ENCODE results near the gene INO80E. TPM values are rescaled to one million over a fixed set of nuclear protein-coding genes. Genes with fewer than 3 reads are reported as not detected.
A peak's percentile ranks its signal among the peaks of the same experiment; 100 is the strongest.
"Not testable (repeated sequence)": the region's sequence is repeated elsewhere in the genome, so short reads cannot be mapped to it uniquely, and the experiment has no call there.

INO80E gene
- 6.0 TPM for polyA plus RNA-seq

- Mint-ChIP-seq H3K27me3 (no peaks in the 10 kb centered on the region), H3K36me3 (peaks cover 1% of the 10 kb centered on the region), H3K9me3 (no peaks in the 10 kb centered on the region), H3K4me1 (peaks cover 16 to 32% (median 17%) of the 10 kb centered on the region in 3 donors), H3K4me3 (peak within 1 kb of the TSS; percentile 97 to 99 (median 98)), H3K27ac (peak within 1 kb of the TSS; percentile 97 to 98 (median 98))
Observed at GRCh38 chr16:29995911-29996765, at the start of gene INO80E. INO80E (plus strand) TSS chr16:29996241; CDS start chr16:29996311, 70 bp downstream.

- no peaks in the 10 kb centered on the region for H3K27me3 Mint-ChIP-seq
- peaks cover 1% of the 10 kb centered on the region for H3K36me3 Mint-ChIP-seq
- peaks cover 2 to 8% (median 3%) of the 10 kb centered on the region in 3 donors for H3K9me3 Mint-ChIP-seq
- no peak overlapping the region for H3K27ac Mint-ChIP-seq
- H3K4me1 Mint-ChIP-seq = no peaks in the 10 kb centered on the region
- no peak overlapping the region for H3K4me3 Mint-ChIP-seq
Observed at GRCh38 chr16:29947897-29948296, 48.1 kb upstream of the INO80E start.

- Mint-ChIP-seq H3K4me3 (no peak overlapping the region), H3K9me3 (peaks cover 2 to 8% (median 3%) of the 10 kb centered on the region in 3 donors), H3K4me1 (no peaks in the 10 kb centered on the region), H3K27me3 (no peaks in the 10 kb centered on the region), H3K36me3 (peaks cover 1% of the 10 kb centered on the region), H3K27ac (no peak overlapping the region)
Observed at GRCh38 chr16:29950806-29951461, 45.1 kb upstream of the INO80E start.

GRCh38 chr16:29951625-29952365 is 44.2 kb upstream of the INO80E start:
- H3K9me3 Mint-ChIP-seq = peaks cover 2 to 8% (median 3%) of the 10 kb centered on the region in 3 donors
- H3K27me3 Mint-ChIP-seq = peaks cover 2% of the 10 kb centered on the region
- no peaks in the 10 kb centered on the region for H3K4me1 Mint-ChIP-seq
- H3K27ac Mint-ChIP-seq = no peak overlapping the region
- no peak overlapping the region for H3K4me3 Mint-ChIP-seq
- no peaks in the 10 kb centered on the region for H3K36me3 Mint-ChIP-seq

GRCh38 chr16:29958756-29959155 is 37.3 kb upstream of the INO80E start:
- Mint-ChIP-seq H3K4me1 (peaks cover 9 to 12% (median 12%) of the 10 kb centered on the region in 3 donors), H3K27ac (peak overlapping the region in 1 of 3 donors; percentile 31), H3K36me3 (no peaks in the 10 kb centered on the region), H3K9me3 (no peaks in the 10 kb centered on the region), H3K27me3 (peaks cover 2% of the 10 kb centered on the region), H3K4me3 (no peak overlapping the region)

GRCh38 chr16:29959293-29959692 is 36.7 kb upstream of the INO80E start:
- Mint-ChIP-seq H3K36me3 (no peaks in the 10 kb centered on the region), H3K27me3 (peaks cover 2% of the 10 kb centered on the region), H3K9me3 (no peaks in the 10 kb centered on the region), H3K4me1 (peaks cover 9 to 12% (median 12%) of the 10 kb centered on the region in 3 donors), H3K4me3 (peak overlapping the region in 1 of 4 donors; percentile 83), H3K27ac (peak overlapping the region in 1 of 3 donors; percentile 77)

- H3K27me3 Mint-ChIP-seq, H3K9me3 Mint-ChIP-seq, H3K36me3 Mint-ChIP-seq: not testable (repeated sequence)
- Mint-ChIP-seq H3K27ac (peak overlapping the region in 1 of 3 donors; percentile 77), H3K4me3 (peak overlapping the region in 2 of 4 donors; percentile 77 to 83), H3K4me1 (peaks cover 9 to 12% (median 12%) of the 10 kb centered on the region in 3 donors)
Observed at GRCh38 chr16:29959821-29960220, 36.2 kb upstream of the INO80E start.

GRCh38 chr16:29961127-29961478 is 34.9 kb upstream of the INO80E start:
- H3K9me3 Mint-ChIP-seq = no peaks in the 10 kb centered on the region
- peaks cover 2% of the 10 kb centered on the region for H3K27me3 Mint-ChIP-seq
- peaks cover 11 to 13% (median 12%) of the 10 kb centered on the region in 3 donors for H3K4me1 Mint-ChIP-seq
- H3K4me3 Mint-ChIP-seq = peak overlapping the region; percentile 89 to 99 (median 96)
- H3K36me3 Mint-ChIP-seq = peaks cover 1% of the 10 kb centered on the region
- H3K27ac Mint-ChIP-seq = peak overlapping the region; percentile 59 to 92 (median 90)

- H3K4me1 Mint-ChIP-seq = peaks cover 11 to 14% (median 12%) of the 10 kb centered on the region in 3 donors
- H3K27ac Mint-ChIP-seq = peak within 1 kb of the TSS; percentile 90 to 99 (median 93)
- H3K36me3 Mint-ChIP-seq = peaks cover 1% of the 10 kb centered on the region
- H3K9me3 Mint-ChIP-seq = no peaks in the 10 kb centered on the region
- peak within 1 kb of the TSS; percentile 89 to 99 (median 96) for H3K4me3 Mint-ChIP-seq
- H3K27me3 Mint-ChIP-seq = peaks cover 1% of the 10 kb centered on the region
Observed at GRCh38 chr16:29961479-29962343, 34.3 kb upstream of the INO80E start, which contains the start of gene TMEM219. TMEM219 (plus strand) TSS chr16:29962079; CDS start chr16:29963144, 1,065 bp downstream.

GRCh38 chr16:29962344-29962994 is 33.6 kb upstream of the INO80E start:
- H3K27ac Mint-ChIP-seq = peak overlapping the region; percentile 73 to 99 (median 93)

GRCh38 chr16:29963021-29963743 is 32.9 kb upstream of the INO80E start:
- Mint-ChIP-seq H3K9me3 (no peaks in the 10 kb centered on the region), H3K4me3 (peak overlapping the region; percentile 89 to 99 (median 96)), H3K27me3 (no peaks in the 10 kb centered on the region), H3K4me1 (peaks cover 11 to 14% (median 12%) of the 10 kb centered on the region in 3 donors), H3K27ac (peak overlapping the region; percentile 73 to 99 (median 93)), H3K36me3 (peaks cover 1% of the 10 kb centered on the region)

More at GRCh38 chr16:29962344-29962994, 33.6 kb upstream of the INO80E start:
- H3K4me1 Mint-ChIP-seq = peaks cover 11 to 14% (median 12%) of the 10 kb centered on the region in 3 donors
- no peaks in the 10 kb centered on the region for H3K27me3 Mint-ChIP-seq
- H3K36me3 Mint-ChIP-seq = peaks cover 1% of the 10 kb centered on the region
- H3K4me3 Mint-ChIP-seq = peak overlapping the region; percentile 89 to 99 (median 96)
- no peaks in the 10 kb centered on the region for H3K9me3 Mint-ChIP-seq

- peak overlapping the region in 1 of 3 donors; percentile 70 for H3K27ac Mint-ChIP-seq
Observed at GRCh38 chr16:29968205-29968604, 27.8 kb upstream of the INO80E start.

GRCh38 chr16:29971304-29971703 is 24.7 kb upstream of the INO80E start:
- Mint-ChIP-seq H3K27ac (peak overlapping the region in 2 of 3 donors; percentile 35 to 60), H3K27me3 (no peaks in the 10 kb centered on the region), H3K4me3 (no peak overlapping the region), H3K36me3 (peaks cover 7% of the 10 kb centered on the region), H3K9me3 (no peaks in the 10 kb centered on the region), H3K4me1 (peaks cover 15 to 20% (median 18%) of the 10 kb centered on the region in 3 donors)

More at GRCh38 chr16:29968205-29968604, 27.8 kb upstream of the INO80E start:
- peaks cover 0 to 3% (median 3%) of the 10 kb centered on the region in 3 donors for H3K4me1 Mint-ChIP-seq
- H3K4me3 Mint-ChIP-seq = peak overlapping the region in 1 of 4 donors; percentile 75
- no peaks in the 10 kb centered on the region for H3K9me3 Mint-ChIP-seq
- H3K36me3 Mint-ChIP-seq = peaks cover 7% of the 10 kb centered on the region
- no peaks in the 10 kb centered on the region for H3K27me3 Mint-ChIP-seq
